ENCODE data around the gene ASCC2.

- no peak for TF ChIP-seq BACH2 (CRISPR knock-in tag; IDR thresholded peaks at IDR 0.05; ENCODE audit: borderline replicate concordance)
- no peak for TF ChIP-seq POU6F1 (CRISPR knock-in tag; IDR thresholded peaks at IDR 0.05; ENCODE audit: borderline replicate concordance, low read depth)
- TF ChIP-seq TSHZ2 (CRISPR knock-in tag; IDR thresholded peaks at IDR 0.05) = no peak
- no peak for TF ChIP-seq CSDC2 (CRISPR knock-in tag; IDR thresholded peaks at IDR 0.05)
- no peak for TF ChIP-seq PATZ1 (CRISPR knock-in tag; IDR thresholded peaks at IDR 0.05; ENCODE audit: borderline replicate concordance)
- TF ChIP-seq PPARA (CRISPR knock-in tag; IDR thresholded peaks at IDR 0.05; ENCODE audit: borderline replicate concordance) = no peak
- no peak for TF ChIP-seq ZFP3 (CRISPR knock-in tag; IDR thresholded peaks at IDR 0.05)
- no peak for TF ChIP-seq ZFP30 (CRISPR knock-in tag; IDR thresholded peaks at IDR 0.05)
- TF ChIP-seq ZNF8 (CRISPR knock-in tag; IDR thresholded peaks at IDR 0.05) = no peak
Measured at GRCh38 chr22:29834046-29834445, 4.0 kb downstream of the ASCC2 start.

Measured in SK-N-SH treated with all-trans-retinoic acid at 6 μM for 48 hours (cell line).